ENCODE measurements around the gene TLK1. TPM values are rescaled to one million over a fixed set of nuclear protein-coding genes. Genes with fewer than 3 reads are reported as not detected.

The TLK1 gene
- polyA plus RNA-seq, 1 donor from 2014 or later, result 33.1 TPM

DNA sequence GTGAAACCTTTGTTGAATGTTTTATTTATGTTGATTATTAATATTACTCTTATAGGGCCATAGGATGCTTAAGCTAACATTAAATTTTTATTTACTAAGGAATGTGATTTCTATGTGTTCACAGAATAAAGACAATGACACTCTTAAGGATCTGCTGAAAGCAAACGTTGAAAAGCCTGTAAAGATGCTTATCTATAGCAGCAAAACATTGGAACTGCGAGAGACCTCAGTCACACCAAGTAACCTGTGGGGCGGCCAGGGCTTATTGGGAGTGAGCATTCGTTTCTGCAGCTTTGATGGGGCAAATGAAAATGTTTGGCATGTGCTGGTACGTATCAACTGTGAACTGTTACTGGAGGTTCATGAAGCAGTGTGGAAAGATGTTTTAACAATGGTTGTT, 211.3 kb downstream of the TLK1 start:
- no peaks in the 10 kb centered on the region for H4K20me1 ChIP-seq (ENCODE audit: insufficient read depth)
- H3K4me3 ChIP-seq (ENCODE audit: low read length), result no peak overlapping the region
- H3F3A ChIP-seq (ENCODE audit: insufficient read depth, low read length, poor library complexity, severe bottlenecking), result no peaks in the 10 kb centered on the region
- TF ChIP-seq TAF1 (IDR thresholded peaks at IDR 0.05; ENCODE audit: low read depth) (no peak), RAD21 (conservative IDR thresholded peaks at IDR 0.05) (no peak), MXI1 (conservative IDR thresholded peaks at IDR 0.05; ENCODE audit: poor library complexity, severe bottlenecking) (no peak), EZH2 (IDR thresholded peaks at IDR 0.05; ENCODE audit: borderline replicate concordance, insufficient read depth, low read length, poor library complexity, severe bottlenecking) (no peak), EP300 (conservative IDR thresholded peaks at IDR 0.05; ENCODE audit: poor library complexity, severe bottlenecking) (no peak)
- TF ChIP-seq, protein P1, sequence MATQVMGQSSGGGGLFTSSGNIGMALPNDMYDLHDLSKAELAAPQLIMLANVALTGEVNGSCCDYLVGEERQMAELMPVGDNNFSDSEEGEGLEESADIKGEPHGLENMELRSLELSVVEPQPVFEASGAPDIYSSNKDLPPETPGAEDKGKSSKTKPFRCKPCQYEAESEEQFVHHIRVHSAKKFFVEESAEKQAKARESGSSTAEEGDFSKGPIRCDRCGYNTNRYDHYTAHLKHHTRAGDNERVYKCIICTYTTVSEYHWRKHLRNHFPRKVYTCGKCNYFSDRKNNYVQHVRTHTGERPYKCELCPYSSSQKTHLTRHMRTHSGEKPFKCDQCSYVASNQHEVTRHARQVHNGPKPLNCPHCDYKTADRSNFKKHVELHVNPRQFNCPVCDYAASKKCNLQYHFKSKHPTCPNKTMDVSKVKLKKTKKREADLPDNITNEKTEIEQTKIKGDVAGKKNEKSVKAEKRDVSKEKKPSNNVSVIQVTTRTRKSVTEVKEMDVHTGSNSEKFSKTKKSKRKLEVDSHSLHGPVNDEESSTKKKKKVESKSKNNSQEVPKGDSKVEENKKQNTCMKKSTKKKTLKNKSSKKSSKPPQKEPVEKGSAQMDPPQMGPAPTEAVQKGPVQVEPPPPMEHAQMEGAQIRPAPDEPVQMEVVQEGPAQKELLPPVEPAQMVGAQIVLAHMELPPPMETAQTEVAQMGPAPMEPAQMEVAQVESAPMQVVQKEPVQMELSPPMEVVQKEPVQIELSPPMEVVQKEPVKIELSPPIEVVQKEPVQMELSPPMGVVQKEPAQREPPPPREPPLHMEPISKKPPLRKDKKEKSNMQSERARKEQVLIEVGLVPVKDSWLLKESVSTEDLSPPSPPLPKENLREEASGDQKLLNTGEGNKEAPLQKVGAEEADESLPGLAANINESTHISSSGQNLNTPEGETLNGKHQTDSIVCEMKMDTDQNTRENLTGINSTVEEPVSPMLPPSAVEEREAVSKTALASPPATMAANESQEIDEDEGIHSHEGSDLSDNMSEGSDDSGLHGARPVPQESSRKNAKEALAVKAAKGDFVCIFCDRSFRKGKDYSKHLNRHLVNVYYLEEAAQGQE (IDR thresholded peaks at IDR 0.05; ENCODE audit: borderline replicate concordance), result no peak
- TF ChIP-seq, protein P2, sequence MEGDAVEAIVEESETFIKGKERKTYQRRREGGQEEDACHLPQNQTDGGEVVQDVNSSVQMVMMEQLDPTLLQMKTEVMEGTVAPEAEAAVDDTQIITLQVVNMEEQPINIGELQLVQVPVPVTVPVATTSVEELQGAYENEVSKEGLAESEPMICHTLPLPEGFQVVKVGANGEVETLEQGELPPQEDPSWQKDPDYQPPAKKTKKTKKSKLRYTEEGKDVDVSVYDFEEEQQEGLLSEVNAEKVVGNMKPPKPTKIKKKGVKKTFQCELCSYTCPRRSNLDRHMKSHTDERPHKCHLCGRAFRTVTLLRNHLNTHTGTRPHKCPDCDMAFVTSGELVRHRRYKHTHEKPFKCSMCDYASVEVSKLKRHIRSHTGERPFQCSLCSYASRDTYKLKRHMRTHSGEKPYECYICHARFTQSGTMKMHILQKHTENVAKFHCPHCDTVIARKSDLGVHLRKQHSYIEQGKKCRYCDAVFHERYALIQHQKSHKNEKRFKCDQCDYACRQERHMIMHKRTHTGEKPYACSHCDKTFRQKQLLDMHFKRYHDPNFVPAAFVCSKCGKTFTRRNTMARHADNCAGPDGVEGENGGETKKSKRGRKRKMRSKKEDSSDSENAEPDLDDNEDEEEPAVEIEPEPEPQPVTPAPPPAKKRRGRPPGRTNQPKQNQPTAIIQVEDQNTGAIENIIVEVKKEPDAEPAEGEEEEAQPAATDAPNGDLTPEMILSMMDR (IDR thresholded peaks at IDR 0.05; ENCODE audit: poor library complexity, severe bottlenecking), result no peak
- peaks cover 30% of the 10 kb centered on the region for H3K79me2 ChIP-seq (replicated peaks; ENCODE audit: insufficient read depth, low read length)
- H3K36me3 ChIP-seq (ENCODE audit: insufficient read depth, low read length), result peaks cover under 1% of the 10 kb centered on the region
- no peak overlapping the region for H2AFZ ChIP-seq (ENCODE audit: low read depth, low read length)
- H3K9ac ChIP-seq (ENCODE audit: low read length), result no peak overlapping the region
- H3K27ac ChIP-seq (ENCODE audit: low read length), result no peak overlapping the region
- no peaks in the 10 kb centered on the region for H3K9me2 ChIP-seq (ENCODE audit: insufficient read depth, low read length)
- H3K4me2 ChIP-seq (ENCODE audit: low read length), result no peak overlapping the region
- no peaks in the 10 kb centered on the region for H3K27me3 ChIP-seq (ENCODE audit: insufficient read depth, low read depth, low read length)
- H3K9me3 ChIP-seq (ENCODE audit: low read length), result no peaks in the 10 kb centered on the region

DNA sequence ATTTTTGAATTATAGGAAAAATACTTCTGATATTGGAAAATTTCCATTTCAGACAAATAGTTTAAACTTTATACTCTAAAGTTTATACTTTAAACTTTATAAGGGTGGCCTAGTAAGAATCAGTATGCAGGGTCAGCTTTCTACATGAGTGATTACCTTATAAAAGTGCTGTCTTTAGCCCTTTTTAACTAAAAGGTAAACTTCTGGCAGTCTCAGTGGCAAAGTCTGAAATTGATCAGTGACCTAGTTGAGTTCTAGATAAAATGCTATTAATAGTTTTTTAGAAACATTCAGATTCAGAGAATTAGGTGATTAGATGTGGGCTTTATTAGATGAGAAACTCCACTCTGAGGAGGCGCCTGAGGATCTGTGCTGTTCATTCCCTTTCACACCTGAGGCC, 216.1 kb downstream of the TLK1 start:
- Histone ChIP-seq H3K27me3 (ENCODE audit: insufficient read depth, low read depth, low read length) (no peaks in the 10 kb centered on the region), H3K9me2 (ENCODE audit: insufficient read depth, low read length) (no peaks in the 10 kb centered on the region), H3K4me2 (ENCODE audit: low read length) (no peak overlapping the region), H3K36me3 (ENCODE audit: insufficient read depth, low read length) (no peaks in the 10 kb centered on the region), H3F3A (ENCODE audit: insufficient read depth, low read length, poor library complexity, severe bottlenecking) (no peaks in the 10 kb centered on the region), H3K79me2 (replicated peaks; ENCODE audit: insufficient read depth, low read length) (peaks cover 76% of the 10 kb centered on the region), H4K20me1 (ENCODE audit: insufficient read depth) (no peaks in the 10 kb centered on the region), H2AFZ (ENCODE audit: low read depth, low read length) (no peak overlapping the region), H3K9me3 (ENCODE audit: low read length) (no peaks in the 10 kb centered on the region), H3K4me3 (ENCODE audit: low read length) (no peak overlapping the region), H3K27ac (ENCODE audit: low read length) (no peak overlapping the region), H3K9ac (ENCODE audit: low read length) (no peak overlapping the region)
- no peak for TF ChIP-seq EP300 (conservative IDR thresholded peaks at IDR 0.05; ENCODE audit: poor library complexity, severe bottlenecking)

DNA sequence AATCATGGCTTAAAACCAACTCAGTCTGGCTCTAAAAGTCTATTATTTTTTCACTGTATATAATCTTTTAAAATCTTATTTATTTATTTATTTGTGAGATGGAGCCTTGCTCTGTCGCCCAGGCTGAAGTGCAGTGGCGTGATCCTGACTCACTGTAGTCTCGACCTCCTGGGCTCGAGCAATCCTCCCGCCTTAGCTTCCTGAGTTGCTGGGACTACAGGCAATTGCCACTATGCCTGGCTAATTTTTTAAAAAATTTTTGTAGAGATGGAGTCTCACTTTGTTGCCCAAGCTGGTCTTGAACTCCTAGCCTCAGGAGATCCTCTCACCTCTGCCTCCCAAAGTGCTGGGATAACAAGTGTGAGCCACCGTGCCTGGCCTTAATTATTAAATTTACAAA, 217.1 kb downstream of the TLK1 start:
- no peak for TF ChIP-seq EZH2 (IDR thresholded peaks at IDR 0.05; ENCODE audit: borderline replicate concordance, insufficient read depth, low read length, poor library complexity, severe bottlenecking)
- no peak for TF ChIP-seq SMC3 (conservative IDR thresholded peaks at IDR 0.05; ENCODE audit: poor library complexity)
- TF ChIP-seq MXI1 (conservative IDR thresholded peaks at IDR 0.05; ENCODE audit: poor library complexity, severe bottlenecking), result no peak
- TF ChIP-seq TAF1 (IDR thresholded peaks at IDR 0.05; ENCODE audit: low read depth), result no peak
- TF ChIP-seq EP300 (conservative IDR thresholded peaks at IDR 0.05; ENCODE audit: poor library complexity, severe bottlenecking), result no peak
- TF ChIP-seq, protein P1 (IDR thresholded peaks at IDR 0.05; ENCODE audit: borderline replicate concordance), result no peak
- TF ChIP-seq, protein P2 (IDR thresholded peaks at IDR 0.05; ENCODE audit: poor library complexity, severe bottlenecking), result no peak
- Histone ChIP-seq H3F3A (ENCODE audit: insufficient read depth, low read length, poor library complexity, severe bottlenecking) (no peaks in the 10 kb centered on the region), H2AFZ (ENCODE audit: low read depth, low read length) (no peak overlapping the region), H3K4me3 (ENCODE audit: low read length) (no peak overlapping the region), H3K36me3 (ENCODE audit: insufficient read depth, low read length) (no peaks in the 10 kb centered on the region), H3K79me2 (replicated peaks; ENCODE audit: insufficient read depth, low read length) (peaks cover 83% of the 10 kb centered on the region), H3K27ac (ENCODE audit: low read length) (no peak overlapping the region), H3K4me2 (ENCODE audit: low read length) (no peak overlapping the region), H3K27me3 (ENCODE audit: insufficient read depth, low read depth, low read length) (no peaks in the 10 kb centered on the region), H3K9me3 (ENCODE audit: low read length) (no peaks in the 10 kb centered on the region), H3K9me2 (ENCODE audit: insufficient read depth, low read length) (no peaks in the 10 kb centered on the region), H4K20me1 (ENCODE audit: insufficient read depth) (no peaks in the 10 kb centered on the region), H3K9ac (ENCODE audit: low read length) (no peak overlapping the region)

All from neural cell (in vitro differentiated cells).